Sigmoid colon (tissue), 3 donors: ENCODE data around the gene GAL3ST2.

Experiments
- CTCF ChIP-seq, 4 experiments: fragments of 450-650 bp in 3 of 4; fragments of 200-600 bp in 1 of 4; IDR thresholded peaks; one replicate each; pipeline ENCODE4 v1.5.1; 2016 to 2019; ENCODE audit warnings: antibody characterized with exemption in 4 of 4, mild to moderate bottlenecking in 3 of 4, moderate library complexity in 2 of 4
- POLR2A ChIP-seq, 2 donors: fragments of 450-650 bp; IDR thresholded peaks; one replicate each; pipeline ENCODE4 v1.6.1; 2016; ENCODE audit warnings: antibody characterized with exemption in 2 of 2, mild to moderate bottlenecking in 2 of 2, moderate library complexity in 2 of 2

- TF ChIP-seq CTCF (IDR thresholded peaks at IDR 0.05) (no peak), POLR2A (IDR thresholded peaks at IDR 0.05) (no peak)
Observed at GRCh38 chr2:241741016-241741415, 35.6 kb upstream of the GAL3ST2 start.
